GM12878 (cell line): Measurements from ENCODE around the gene HMG20B. TPM values are rescaled to one million over a fixed set of nuclear protein-coding genes. Genes with fewer than 3 reads are reported as not detected.

Experiments used
- ATAC-seq: fragments of 200-7000 bp; cut with Tn5 transposase; 3 replicates; pipeline ENCODE4 v1.9.1; 2020; ENCODE audit warnings: mild to moderate bottlenecking, moderate library complexity
- BruUV-seq: library from RNA; stranded (reverse); fragments of 400-500 nt; replicated peaks from 2 replicates; lab custom pipeline; 2021; lab: Mats Ljungman, UMichigan
- CTCF ChIA-PET: fragments of 300-600 bp; sonication (Branson Sonifier 250); formaldehyde crosslinking; extraction: SDS; loops from one replicate; lab custom pipeline; 2021; ENCODE audit warnings: inconsistent platforms; lab: Yijun Ruan, JAX
- POLR2A ChIA-PET: fragments of 350-600 bp; formaldehyde crosslinking; extraction: SDS; loops from one replicate; lab custom pipeline; 2021; ENCODE audit warnings: inconsistent platforms; lab: Charles Lee
- RAD21 ChIA-PET: fragments of 300-600 bp; sonication (Branson Sonifier 250); formaldehyde crosslinking; loops from one replicate; lab custom pipeline; 2023; ENCODE audit warnings: antibody characterized with exemption; ENCODE audit not compliant: unreplicated experiment; lab: Charles Lee
- SMC1A ChIA-PET: fragments of 300-600 bp; sonication (Branson Sonifier 250); formaldehyde crosslinking; loops from one replicate; lab custom pipeline; 2023; ENCODE audit not compliant: unreplicated experiment, uncharacterized antibody; lab: Charles Lee
- DNase-seq: peaks from one replicate; pipeline ENCODE4 v3.0.0-alpha.2; 2011; ENCODE audit warnings: low read depth, low spot score
- FAIRE-seq: peaks from 3 replicates; lab custom pipeline; 2011; peaks lifted over from hg19 to GRCh38; lab: Jason Lieb, UNC
- H2AFZ ChIP-seq: 2 replicates; pipeline ENCODE4 v1.6.0; 2011; ENCODE audit warnings: low read depth, low read length, control low read depth; ENCODE audit not compliant: control insufficient read depth
- H3K27ac ChIP-seq: 2 replicates; pipeline ENCODE4 v1.5.1; 2011; ENCODE audit warnings: control low read depth; ENCODE audit not compliant: control insufficient read depth, insufficient read depth
- H3K27me3 ChIP-seq, 2 experiments: replicated peaks in 1 of 2; 2 replicates each; pipeline versions ENCODE4 v1.6.0 to v1.6.1; 2011; ENCODE audit warnings: low read length in 1 of 2; ENCODE audit not compliant: control insufficient read depth in 2 of 2, insufficient read depth in 2 of 2
- H3K36me3 ChIP-seq, 2 experiments: 2 replicates each; pipeline ENCODE4 v1.5.1; 2011; ENCODE audit warnings: low read length in 1 of 2; ENCODE audit not compliant: control insufficient read depth in 2 of 2, insufficient read depth in 2 of 2
- H3K4me1 ChIP-seq: 2 replicates; pipeline ENCODE4 v1.6.1; 2011; ENCODE audit warnings: mild to moderate bottlenecking, low read length, moderate library complexity, mixed read lengths; ENCODE audit not compliant: control insufficient read depth, insufficient read depth
- H3K4me2 ChIP-seq: 2 replicates; pipeline ENCODE4 v1.6.0; 2011; ENCODE audit warnings: control low read depth; ENCODE audit not compliant: control insufficient read depth, insufficient read depth
- H3K4me3 ChIP-seq: fragments of 200-600 bp; sonication (generic); 2 replicates; pipeline ENCODE4 v1.5.1; 2016
- H3K79me2 ChIP-seq: 2 replicates; pipeline ENCODE4 v1.6.0; 2011; ENCODE audit warnings: low read length; ENCODE audit not compliant: control insufficient read depth, insufficient read depth
- H3K9ac ChIP-seq: 2 replicates; pipeline ENCODE4 v1.8.0; 2011; ENCODE audit warnings: low read length, control low read depth, mixed read lengths; ENCODE audit not compliant: control insufficient read depth, insufficient read depth
- H3K9me3 ChIP-seq: replicated peaks from 3 replicates; pipeline ENCODE4 v1.5.1; 2011; ENCODE audit warnings: mild to moderate bottlenecking, low read length; ENCODE audit not compliant: control insufficient read depth, insufficient read depth
- H4K20me1 ChIP-seq: 2 replicates; pipeline ENCODE4 v1.6.0; 2011; ENCODE audit not compliant: control insufficient read depth, insufficient read depth
- CBFB ChIP-seq: IDR thresholded peaks from 2 replicates; pipeline ENCODE4 v1.6.1; 2016; ENCODE audit warnings: antibody characterized with exemption, low read depth
- CHD1 ChIP-seq: IDR thresholded peaks from 2 replicates; pipeline ENCODE4 v1.6.1; 2012; ENCODE audit warnings: low read depth, low read length, improper control_type of control experiment
- CHD4 ChIP-seq: fragments of 200-600 bp; sonication (generic); IDR thresholded peaks from 2 replicates; pipeline ENCODE4 v1.6.1; 2016; ENCODE audit warnings: mild to moderate bottlenecking
- FOS ChIP-seq: IDR thresholded peaks from 3 replicates; pipeline ENCODE4 v1.6.1; 2011; ENCODE audit warnings: borderline replicate concordance; ENCODE audit not compliant: insufficient read length; ENCODE audit errors: extremely low read depth
- FOXK2 ChIP-seq: fragments of 450-650 bp; IDR thresholded peaks from 2 replicates; pipeline ENCODE4 v1.6.1; 2017; ENCODE audit warnings: mild to moderate bottlenecking, moderate library complexity
- MTA2 ChIP-seq: fragments of 450-650 bp; IDR thresholded peaks from 2 replicates; pipeline ENCODE4 v1.6.1; 2016; ENCODE audit warnings: low read depth, mild to moderate bottlenecking, moderate library complexity
- MTA3 ChIP-seq: IDR thresholded peaks from 2 replicates; pipeline ENCODE4 v1.6.1; 2012; ENCODE audit warnings: low read length, inconsistent platforms, borderline replicate concordance
- NFIC ChIP-seq: IDR thresholded peaks from 2 replicates; pipeline ENCODE4 v1.6.1; 2012; ENCODE audit warnings: low read depth, mild to moderate bottlenecking, inconsistent platforms, low read length, moderate library complexity
- NFXL1 ChIP-seq: fragments of 450-650 bp; IDR thresholded peaks from 2 replicates; pipeline ENCODE4 v1.6.1; 2017; ENCODE audit warnings: antibody characterized with exemption, mild to moderate bottlenecking, borderline replicate concordance
- POLR2A ChIP-seq: IDR thresholded peaks from 2 replicates; pipeline ENCODE4 v1.6.1; 2011; ENCODE audit warnings: low read depth, mild to moderate bottlenecking, low read length
- SIX5 ChIP-seq: IDR thresholded peaks from 2 replicates; pipeline ENCODE4 v1.6.1; 2011; ENCODE audit warnings: mild to moderate bottlenecking, low read depth, low read length, moderate library complexity; ENCODE audit not compliant: severe bottlenecking
- SMAD1 ChIP-seq: fragments of 450-650 bp; IDR thresholded peaks from 2 replicates; pipeline ENCODE4 v1.6.1; 2018; ENCODE audit warnings: mild to moderate bottlenecking, low read depth; ENCODE audit not compliant: partially characterized antibody
- WRNIP1 ChIP-seq: IDR thresholded peaks from 2 replicates; pipeline ENCODE4 v1.6.1; 2011; ENCODE audit warnings: low read depth, low read length, improper control_type of control experiment, borderline replicate concordance
- ZNF384 ChIP-seq: IDR thresholded peaks from 2 replicates; pipeline ENCODE4 v1.6.1; 2012; ENCODE audit warnings: low read depth, mild to moderate bottlenecking, low read length, improper control_type of control experiment, borderline replicate concordance
- ZNF622 ChIP-seq: fragments of 450-650 bp; IDR thresholded peaks from 2 replicates; pipeline ENCODE4 v1.6.1; 2017; ENCODE audit warnings: mild to moderate bottlenecking, inconsistent platforms
- WGBS: methylation state at CpG from one replicate; pipeline ENCODE4 v1.1.6; 2016; ENCODE audit warnings: low lambda C conversion rate; ENCODE audit not compliant: insufficient replicate concordance, insufficient coverage; ENCODE audit errors: missing lambda C conversion rate; 5-methylcytosine and 5-hydroxymethylcytosine counted together
- in situ Hi-C: fragments of 300-500 bp; cut with MboI; formaldehyde crosslinking; loops from 9 replicates; pipeline ENCODE4 v1.14.3; 2018; ENCODE audit warnings: mixed read lengths
- intact Hi-C: fragments of 100-400 bp; cut with micrococcal nuclease; formaldehyde crosslinking; loops from one replicate; pipeline ENCODE4 v1.14.2; 2022; ENCODE audit not compliant: unreplicated experiment
- polyA plus RNA-seq, 11 experiments: library from polyadenylated mRNA; depleted of rRNA in 4 of 11; unstranded in 6 of 11; stranded (reverse) in 5 of 11; fragments of >200 nt; fragmentation: Nextera tagmentation in 4 of 11; fragmentation: Illumina TruSeq in 1 of 11; extraction: Ambion mirVana in 4 of 11; extraction: Trizol in 1 of 11; gene quantifications; 1 replicate in 1 of 11; 2 replicates in 10 of 11; pipeline versions ENCODE4 v1.2.1 to v1.2.3, GENCODE V29; 2011 to 2016; ENCODE audit warnings: inconsistent platforms in 2 of 11, missing spikeins in 2 of 11, low read depth in 1 of 11
- total RNA-seq, 4 experiments: library from RNA; depleted of rRNA in 3 of 4; stranded (reverse); fragments of >200 nt in 3 of 4; fragmentation: Illumina TruSeq in 1 of 4; extraction: Trizol in 1 of 4; gene quantifications; 2 replicates each; pipeline versions ENCODE4 v1.2.1 to v1.2.3, GENCODE V29; 2013 to 2021
- TF ChIP-seq, protein P1 (sequence below): IDR thresholded peaks from 2 replicates; pipeline ENCODE4 v1.6.1; 2011; ENCODE audit warnings: low read depth, low read length, improper control_type of control experiment, borderline replicate concordance
- TF ChIP-seq, protein P2 (sequence below): IDR thresholded peaks from 2 replicates; pipeline ENCODE4 v1.6.1; 2012; ENCODE audit warnings: low read depth, low read length, improper control_type of control experiment
- TF ChIP-seq, protein P3 (sequence below), 3 experiments: IDR thresholded peaks in 2 of 3; conservative IDR thresholded peaks in 1 of 3; 2 replicates each; pipeline ENCODE4 v1.5.1; 2011; ENCODE audit warnings: low read depth in 3 of 3, low read length in 3 of 3, mild to moderate bottlenecking in 3 of 3, control low read depth in 2 of 3, moderate library complexity in 2 of 3, inconsistent platforms in 1 of 3, mixed read lengths in 1 of 3; ENCODE audit not compliant: control insufficient read depth in 2 of 3, insufficient read depth in 1 of 3; ENCODE audit errors: extremely low read depth in 1 of 3
- TF ChIP-seq, protein P4 (sequence below): IDR thresholded peaks from 2 replicates; pipeline ENCODE4 v1.6.1; 2012; ENCODE audit warnings: low read length, inconsistent platforms

HMG20B gene
- total and polyA plus RNA-seq, 10 of the 15 experiments (the other 5 are each of a cell fraction or from before 2014, with no cell fraction given), result 0.37 to 92.7 (median 47.0) TPM

DNA sequence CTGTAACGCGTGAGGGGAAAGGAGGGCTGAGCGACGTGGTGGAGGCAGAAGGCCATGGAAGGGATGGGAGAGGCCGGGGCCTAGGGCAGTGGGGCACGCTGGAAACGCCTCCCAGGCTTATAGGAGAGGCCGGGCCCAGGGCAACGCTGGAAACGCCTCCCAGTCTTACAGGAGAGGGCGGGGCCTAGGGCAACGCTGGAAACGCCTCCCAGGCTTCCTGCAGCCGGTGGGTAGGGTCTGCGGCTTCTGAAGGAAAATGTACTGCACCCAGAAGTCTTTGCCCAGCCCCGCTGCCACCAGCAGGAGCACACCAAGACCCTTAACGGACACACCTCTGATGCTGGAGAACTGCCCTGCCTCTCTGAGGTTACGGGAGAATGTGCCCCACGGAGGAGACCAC is 44.7 kb downstream of the HMG20B start:
- Histone ChIP-seq H3K36me3 (peaks cover 0 to 11% of the 10 kb centered on the region in 2 experiments; a peak in 3 of 4 replicates), H3K4me2 (no peak overlapping the region), H3K9me3 (no peaks in the 10 kb centered on the region), H3K4me3 (no peak overlapping the region), H3K79me2 (no peaks in the 10 kb centered on the region), H3K4me1 (no peaks in the 10 kb centered on the region), H3K27me3 (no peaks in the 10 kb centered on the region), H3K27ac (no peak overlapping the region), H2AFZ (no peak overlapping the region), H3K9ac (no peak overlapping the region), H4K20me1 (no peaks in the 10 kb centered on the region)
- BruUV-seq, result no TSS peak
- WGBS, result 90% methylated on average over 13 of the region's 19 CpGs
- POLR2A ChIA-PET, result no interaction called here
- intact Hi-C loops (no loop called here), in situ Hi-C loops (no loop called here)
- CTCF ChIA-PET, result interaction anchor here (0.7 to 2.3 kb wide), 3 partner anchors 26 to 73 kb away, joined by 3 to 7 read pairs (median 4); no protein-coding TSS in a partner anchor
- TF ChIP-seq CHD1, result no peak
- no peak for TF ChIP-seq WRNIP1
- TF ChIP-seq SMAD1, result no peak
- TF ChIP-seq CHD4, result no peak
- TF ChIP-seq ZNF622, result no peak
- no peak for TF ChIP-seq FOXK2
- no peak for TF ChIP-seq FOS
- TF ChIP-seq, protein P1, sequence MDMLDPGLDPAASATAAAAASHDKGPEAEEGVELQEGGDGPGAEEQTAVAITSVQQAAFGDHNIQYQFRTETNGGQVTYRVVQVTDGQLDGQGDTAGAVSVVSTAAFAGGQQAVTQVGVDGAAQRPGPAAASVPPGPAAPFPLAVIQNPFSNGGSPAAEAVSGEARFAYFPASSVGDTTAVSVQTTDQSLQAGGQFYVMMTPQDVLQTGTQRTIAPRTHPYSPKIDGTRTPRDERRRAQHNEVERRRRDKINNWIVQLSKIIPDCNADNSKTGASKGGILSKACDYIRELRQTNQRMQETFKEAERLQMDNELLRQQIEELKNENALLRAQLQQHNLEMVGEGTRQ, result no peak
- TF ChIP-seq ZNF384, result no peak
- TF ChIP-seq MTA2, result no peak
- TF ChIP-seq, protein P2, sequence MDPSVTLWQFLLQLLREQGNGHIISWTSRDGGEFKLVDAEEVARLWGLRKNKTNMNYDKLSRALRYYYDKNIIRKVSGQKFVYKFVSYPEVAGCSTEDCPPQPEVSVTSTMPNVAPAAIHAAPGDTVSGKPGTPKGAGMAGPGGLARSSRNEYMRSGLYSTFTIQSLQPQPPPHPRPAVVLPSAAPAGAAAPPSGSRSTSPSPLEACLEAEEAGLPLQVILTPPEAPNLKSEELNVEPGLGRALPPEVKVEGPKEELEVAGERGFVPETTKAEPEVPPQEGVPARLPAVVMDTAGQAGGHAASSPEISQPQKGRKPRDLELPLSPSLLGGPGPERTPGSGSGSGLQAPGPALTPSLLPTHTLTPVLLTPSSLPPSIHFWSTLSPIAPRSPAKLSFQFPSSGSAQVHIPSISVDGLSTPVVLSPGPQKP, result no peak
- TF ChIP-seq SIX5, result no peak
- TF ChIP-seq NFIC, result no peak
- TF ChIP-seq MTA3, result no peak
- TF ChIP-seq POLR2A, result no peak
- TF ChIP-seq, protein P3, sequence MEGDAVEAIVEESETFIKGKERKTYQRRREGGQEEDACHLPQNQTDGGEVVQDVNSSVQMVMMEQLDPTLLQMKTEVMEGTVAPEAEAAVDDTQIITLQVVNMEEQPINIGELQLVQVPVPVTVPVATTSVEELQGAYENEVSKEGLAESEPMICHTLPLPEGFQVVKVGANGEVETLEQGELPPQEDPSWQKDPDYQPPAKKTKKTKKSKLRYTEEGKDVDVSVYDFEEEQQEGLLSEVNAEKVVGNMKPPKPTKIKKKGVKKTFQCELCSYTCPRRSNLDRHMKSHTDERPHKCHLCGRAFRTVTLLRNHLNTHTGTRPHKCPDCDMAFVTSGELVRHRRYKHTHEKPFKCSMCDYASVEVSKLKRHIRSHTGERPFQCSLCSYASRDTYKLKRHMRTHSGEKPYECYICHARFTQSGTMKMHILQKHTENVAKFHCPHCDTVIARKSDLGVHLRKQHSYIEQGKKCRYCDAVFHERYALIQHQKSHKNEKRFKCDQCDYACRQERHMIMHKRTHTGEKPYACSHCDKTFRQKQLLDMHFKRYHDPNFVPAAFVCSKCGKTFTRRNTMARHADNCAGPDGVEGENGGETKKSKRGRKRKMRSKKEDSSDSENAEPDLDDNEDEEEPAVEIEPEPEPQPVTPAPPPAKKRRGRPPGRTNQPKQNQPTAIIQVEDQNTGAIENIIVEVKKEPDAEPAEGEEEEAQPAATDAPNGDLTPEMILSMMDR (IDR thresholded peaks at IDR 0.05 in 2 of 3, conservative IDR thresholded peaks at IDR 0.05 in 1 of 3; ENCODE audit: control insufficient read depth in 2 of 3, extremely low read depth in 1 of 3, insufficient read depth in 1 of 3, low read depth in 3 of 3, low read length in 3 of 3), result no peak
- TF ChIP-seq, protein P4, sequence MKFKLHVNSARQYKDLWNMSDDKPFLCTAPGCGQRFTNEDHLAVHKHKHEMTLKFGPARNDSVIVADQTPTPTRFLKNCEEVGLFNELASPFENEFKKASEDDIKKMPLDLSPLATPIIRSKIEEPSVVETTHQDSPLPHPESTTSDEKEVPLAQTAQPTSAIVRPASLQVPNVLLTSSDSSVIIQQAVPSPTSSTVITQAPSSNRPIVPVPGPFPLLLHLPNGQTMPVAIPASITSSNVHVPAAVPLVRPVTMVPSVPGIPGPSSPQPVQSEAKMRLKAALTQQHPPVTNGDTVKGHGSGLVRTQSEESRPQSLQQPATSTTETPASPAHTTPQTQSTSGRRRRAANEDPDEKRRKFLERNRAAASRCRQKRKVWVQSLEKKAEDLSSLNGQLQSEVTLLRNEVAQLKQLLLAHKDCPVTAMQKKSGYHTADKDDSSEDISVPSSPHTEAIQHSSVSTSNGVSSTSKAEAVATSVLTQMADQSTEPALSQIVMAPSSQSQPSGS, result no peak
- no peak for TF ChIP-seq CBFB
- TF ChIP-seq NFXL1, result no peak
- RAD21 ChIA-PET, result no interaction called here
- SMC1A ChIA-PET, result interaction anchor here (1.2 kb wide), 1 partner anchor 30 kb away, joined by 3 read pairs; no protein-coding TSS in a partner anchor
- no peak for DNase-seq
- FAIRE-seq, result no peak
- no peak for ATAC-seq
